H1 (cell line): ENCODE results near the gene ADAMTS17. TPM values are rescaled to one million over a fixed set of nuclear protein-coding genes. Genes with fewer than 3 reads are reported as not detected.

Source experiments
- CTCF ChIA-PET: fragments of 300-600 bp; sonication (Branson Sonifier 250); formaldehyde crosslinking; loops from one replicate; lab custom pipeline; 2021; ENCODE audit not compliant: partially characterized antibody; lab: Charles Lee
- POLR2A ChIA-PET: fragments of 300-600 bp; sonication (Branson Sonifier 250); formaldehyde crosslinking; loops from one replicate; lab custom pipeline; 2021; ENCODE audit warnings: inconsistent platforms; ENCODE audit not compliant: partially characterized antibody; lab: Charles Lee
- DNase-seq, 2 experiments: peaks; one replicate each; pipeline versions ENCODE4 v3.0.0 to v3.0.0-alpha.2; 2010 to 2022; ENCODE audit warnings: low spot score in 2 of 2, low read depth in 1 of 2, mixed read lengths in 1 of 2
- FAIRE-seq: peaks from 2 replicates; lab custom pipeline; 2011; peaks lifted over from hg19 to GRCh38; lab: Jason Lieb, UNC
- H2AFZ ChIP-seq: 2 replicates; pipeline ENCODE4 v1.8.1; 2012; ENCODE audit warnings: low read length, inconsistent platforms
- H2AK5ac ChIP-seq: 2 replicates; pipeline ENCODE4 v1.6.1; 2013; ENCODE audit warnings: low read depth, low read length
- H2BK120ac ChIP-seq: replicated peaks from 2 replicates; pipeline ENCODE3; 2013; ENCODE audit warnings: low read depth, low read length, inconsistent platforms
- H2BK12ac ChIP-seq: 2 replicates; pipeline ENCODE4 v1.6.1; 2013; ENCODE audit warnings: low read depth, low read length
- H2BK15ac ChIP-seq: 2 replicates; pipeline ENCODE4 v1.6.1; 2013; ENCODE audit warnings: low read length
- H2BK20ac ChIP-seq: 2 replicates; pipeline ENCODE4 v1.6.1; 2013; ENCODE audit warnings: low read length
- H2BK5ac ChIP-seq: 2 replicates; pipeline ENCODE4 v1.6.1; 2013; ENCODE audit warnings: low read depth, low read length
- H3K14ac ChIP-seq: 2 replicates; pipeline ENCODE4 v1.6.1; 2013; ENCODE audit warnings: inconsistent platforms; ENCODE audit not compliant: insufficient read length
- H3K18ac ChIP-seq: 2 replicates; pipeline ENCODE4 v1.6.1; 2013; ENCODE audit warnings: low read length; ENCODE audit errors: extremely low read depth
- H3K23ac ChIP-seq: 2 replicates; pipeline ENCODE4 v1.6.1; 2013; ENCODE audit warnings: inconsistent platforms; ENCODE audit not compliant: insufficient read length
- H3K23me2 ChIP-seq: 2 replicates; pipeline ENCODE4 v1.6.1; 2013; ENCODE audit warnings: low read depth, low read length
- H3K27ac ChIP-seq: 2 replicates; pipeline ENCODE4 v1.6.1; 2011; ENCODE audit warnings: low read depth, low read length, inconsistent platforms
- H3K27me3 ChIP-seq, 4 experiments: replicated peaks in 1 of 4; 1 replicate in 1 of 4; 2 replicates in 3 of 4; pipeline versions ENCODE4 v1.6.1 to v1.8.1; 2011 to 2013; ENCODE audit warnings: low read length in 3 of 4, mild to moderate bottlenecking in 3 of 4, inconsistent platforms in 2 of 4, mixed read lengths in 2 of 4, moderate library complexity in 1 of 4; ENCODE audit not compliant: control insufficient read depth in 3 of 4, insufficient read depth in 3 of 4; ENCODE audit errors: extremely low read depth in 1 of 4
- H3K36me3 ChIP-seq, 4 experiments: 2 replicates each; pipeline versions ENCODE4 v1.6.1 to v1.8.1; 2011 to 2013; ENCODE audit warnings: mild to moderate bottlenecking in 4 of 4, low read length in 3 of 4, moderate library complexity in 2 of 4, control low read depth in 1 of 4, inconsistent platforms in 1 of 4; ENCODE audit not compliant: insufficient read depth in 4 of 4, control insufficient read depth in 2 of 4
- H3K4ac ChIP-seq: replicated peaks from 2 replicates; pipeline ENCODE3; 2013; ENCODE audit warnings: low read length, low read depth, mixed read lengths, inconsistent platforms; ENCODE audit not compliant: insufficient read length
- H3K4me1 ChIP-seq, 4 experiments: replicated peaks in 1 of 4; 1 replicate in 1 of 4; 2 replicates in 3 of 4; pipeline versions ENCODE4 v1.6.1 to v1.8.1; 2011 to 2013; ENCODE audit warnings: low read length in 3 of 4, inconsistent platforms in 2 of 4, mixed read lengths in 1 of 4; ENCODE audit not compliant: insufficient read depth in 4 of 4, control insufficient read depth in 3 of 4
- H3K4me2 ChIP-seq, 2 experiments: 2 replicates each; pipeline versions ENCODE4 v1.6.1 to v1.8.1; 2011 to 2013; ENCODE audit warnings: low read depth in 2 of 2, low read length in 2 of 2, control low read depth in 1 of 2, inconsistent platforms in 1 of 2, mild to moderate bottlenecking in 1 of 2; ENCODE audit not compliant: insufficient read depth in 1 of 2
- H3K4me3 ChIP-seq, 4 experiments: fragments of 200-600, 300-600 bp in 1 of 4; sonication (generic), shearing (Covaris generic), sonication (Bioruptor Twin) in 1 of 4; 2 replicates each; pipeline versions ENCODE4 v1.5.1 to v1.8.1; 2011 to 2016; ENCODE audit warnings: low read length in 4 of 4, low read depth in 3 of 4, control low read depth in 2 of 4, inconsistent platforms in 2 of 4, mild to moderate bottlenecking in 2 of 4, mixed read lengths in 1 of 4, moderate library complexity in 1 of 4; ENCODE audit not compliant: insufficient read depth in 2 of 4; ENCODE audit errors: extremely low read depth in 1 of 4
- H3K56ac ChIP-seq: replicated peaks from 2 replicates; pipeline ENCODE3; 2013; ENCODE audit warnings: low read depth, mild to moderate bottlenecking, mixed read lengths, low read length, inconsistent platforms; ENCODE audit not compliant: insufficient read length
- H3K79me1 ChIP-seq: 2 replicates; pipeline ENCODE4 v1.6.1; 2013; ENCODE audit warnings: low read depth, low read length, control low read depth
- H3K79me2 ChIP-seq, 2 experiments: 2 replicates each; pipeline versions ENCODE4 v1.6.1 to v1.8.1; 2012 to 2013; ENCODE audit warnings: low read length in 2 of 2, mild to moderate bottlenecking in 2 of 2, inconsistent platforms in 1 of 2; ENCODE audit not compliant: insufficient read depth in 2 of 2, control insufficient read depth in 1 of 2
- H3K9ac ChIP-seq, 4 experiments: replicated peaks in 1 of 4; 1 replicate in 1 of 4; 2 replicates in 3 of 4; pipeline versions ENCODE4 v1.6.1 to v1.8.1; 2011 to 2013; ENCODE audit warnings: low read depth in 3 of 4, low read length in 3 of 4, control low read depth in 2 of 4, mild to moderate bottlenecking in 2 of 4, moderate library complexity in 2 of 4, inconsistent platforms in 1 of 4; ENCODE audit errors: extremely low read depth in 1 of 4
- H3K9me3 ChIP-seq, 2 experiments: 2 replicates each; pipeline versions ENCODE4 v1.6.1 to v1.8.1; 2012 to 2013; ENCODE audit warnings: mild to moderate bottlenecking in 2 of 2, moderate library complexity in 2 of 2, control low read depth in 1 of 2, inconsistent platforms in 1 of 2, low read depth in 1 of 2, low read length in 1 of 2, mixed read lengths in 1 of 2; ENCODE audit not compliant: insufficient read depth in 2 of 2
- H4K20me1 ChIP-seq, 2 experiments: replicated peaks in 1 of 2; 2 replicates each; pipeline versions ENCODE3 to v1.8.1; 2011 to 2013; ENCODE audit warnings: inconsistent platforms in 2 of 2, low read length in 2 of 2, mild to moderate bottlenecking in 1 of 2; ENCODE audit not compliant: insufficient read depth in 2 of 2, control insufficient read depth in 1 of 2
- H4K5ac ChIP-seq: 2 replicates; pipeline ENCODE4 v1.6.1; 2013; ENCODE audit warnings: low read length, low read depth, mixed read lengths, inconsistent platforms; ENCODE audit not compliant: insufficient read length
- H4K8ac ChIP-seq: 2 replicates; pipeline ENCODE4 v1.8.0; 2013; ENCODE audit warnings: mild to moderate bottlenecking, moderate library complexity, low read length, inconsistent platforms; ENCODE audit not compliant: insufficient read depth; ENCODE audit errors: extremely low read depth
- H4K91ac ChIP-seq: replicated peaks from 2 replicates; pipeline ENCODE3; 2013; ENCODE audit warnings: low read length, mixed read lengths, inconsistent platforms; ENCODE audit not compliant: insufficient read length
- HDAC2 ChIP-seq, 2 experiments: fragments of 300-600 bp in 1 of 2; sonication (generic) in 1 of 2; IDR thresholded peaks; 2 replicates each; pipeline ENCODE4 v1.6.1; 2011 to 2012; ENCODE audit warnings: low read depth in 2 of 2, low read length in 2 of 2, mild to moderate bottlenecking in 2 of 2, moderate library complexity in 2 of 2, borderline replicate concordance in 1 of 2, inconsistent platforms in 1 of 2
- WGBS, 2 experiments: shearing (Covaris generic) in 1 of 2; methylation state at CpG; one replicate each; pipeline versions ENCODE4 v1.1.6 to v1.1.7; 2013 to 2015; ENCODE audit warnings: low lambda C conversion rate in 2 of 2, mixed read lengths in 2 of 2, inconsistent platforms in 1 of 2, low coverage in 1 of 2, missing lambda C conversion rate in 1 of 2; ENCODE audit not compliant: insufficient replicate concordance in 2 of 2, insufficient coverage in 1 of 2, insufficient read length in 1 of 2; ENCODE audit errors: extremely low coverage in 1 of 2, missing lambda C conversion rate in 1 of 2; 5-methylcytosine and 5-hydroxymethylcytosine counted together
- polyA plus RNA-seq, 7 experiments: library from polyadenylated mRNA; depleted of rRNA in 3 of 7; stranded (reverse) in 5 of 7; unstranded in 2 of 7; fragments of >200 nt in 5 of 7; fragments of 200-250 nt in 2 of 7; gene quantifications; 1 replicate in 5 of 7; 2 replicates in 1 of 7; 4 replicates in 1 of 7; pipeline versions ENCODE4 v1.2.1 to v1.2.3, GENCODE V29; 2011 to 2013; ENCODE audit warnings: missing spikeins in 2 of 7, mixed read lengths in 2 of 7
- total RNA-seq: library from RNA; stranded (reverse); fragmentation: NEBNext Ultra II Directional; extraction: Animal tissue kit (Norgen Biotek cat#: 25700); gene quantifications from 2 replicates; pipeline ENCODE4 v1.2.1, GENCODE V29; 2021

The ADAMTS17 gene
- total and polyA plus RNA-seq, 2 of the 8 experiments (the other 6 are each of a cell fraction or from before 2014, with no cell fraction given): 0.51 to 1.7 TPM

DNA sequence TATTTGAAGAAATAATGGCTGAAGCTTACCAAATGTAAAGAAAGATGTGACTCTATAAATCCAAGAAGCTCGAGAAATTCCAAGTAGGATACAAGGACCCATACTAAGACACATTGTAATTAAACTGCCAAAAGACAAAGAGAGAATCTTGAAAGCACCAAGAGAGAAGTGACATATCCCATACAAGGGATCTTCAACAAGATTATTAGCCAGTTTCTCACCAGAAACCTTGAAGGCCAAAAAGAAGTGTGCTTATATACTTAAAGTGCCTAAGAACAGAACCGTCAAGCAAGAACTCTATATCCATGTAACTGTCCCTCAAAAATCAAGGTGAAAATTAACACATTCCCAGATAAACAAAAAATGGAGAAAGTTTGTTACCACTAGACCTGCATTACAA, 220.5 kb downstream of the ADAMTS17 start:
- FAIRE-seq: no peak

More for the DNA sequence above, 220.5 kb downstream of the ADAMTS17 start:
- H2BK120ac ChIP-seq: no peak overlapping the region
- no peaks in the 10 kb centered on the region for H3K27me3 ChIP-seq
- H4K91ac ChIP-seq: no peak overlapping the region
- no peak overlapping the region for H3K18ac ChIP-seq
- TF ChIP-seq HDAC2 (IDR thresholded peaks at IDR 0.05; ENCODE audit: borderline replicate concordance in 1 of 2, low read depth in 2 of 2, low read length in 2 of 2): no peak
- TF ChIP-seq, all 59 proteins: peak for 0
- H3K9me3 ChIP-seq: peaks cover 9% of the 10 kb centered on the region in 2 experiments
- no peak overlapping the region for H2AK5ac ChIP-seq
- H3K4ac ChIP-seq: no peak overlapping the region
- H4K5ac ChIP-seq: no peak overlapping the region
- H4K20me1 ChIP-seq: no peaks in the 10 kb centered on the region
- H3K79me1 ChIP-seq: no peaks in the 10 kb centered on the region
- no peak overlapping the region for H2BK5ac ChIP-seq
- H3K36me3 ChIP-seq: no peaks in the 10 kb centered on the region
- H3K23ac ChIP-seq: no peak overlapping the region
- H3K4me2 ChIP-seq: no peak overlapping the region
- no peak overlapping the region for H3K9ac ChIP-seq
- H3K79me2 ChIP-seq: no peaks in the 10 kb centered on the region
- no peak overlapping the region for H3K56ac ChIP-seq
- H2BK12ac ChIP-seq: no peak overlapping the region
- POLR2A ChIA-PET: no interaction called here
- no peak overlapping the region for H2BK20ac ChIP-seq
- no peaks in the 10 kb centered on the region for H3K4me1 ChIP-seq
- no peak for DNase-seq
- no peak overlapping the region for H3K14ac ChIP-seq
- H2AFZ ChIP-seq: no peak overlapping the region
- WGBS, 2 experiments: 95% methylated on average over 2 of the region's 2 CpGs; no CpG with 5 or more reads in 1 of the 2 experiments
- no peak overlapping the region for H3K4me3 ChIP-seq
- H3K23me2 ChIP-seq: no peaks in the 10 kb centered on the region
- H4K8ac ChIP-seq: no peak overlapping the region
- no peak overlapping the region for H3K27ac ChIP-seq
- CTCF ChIA-PET: interaction anchor here (0.7 to 1.5 kb wide), 2 partner anchors 11 to 12 kb away, joined by 3 to 7 read pairs; no protein-coding TSS in a partner anchor
- H2BK15ac ChIP-seq: no peak overlapping the region
